Tibial artery (tissue), 4 donors: ENCODE measurements around the gene MKRN2OS.

Experiments
- DNase-seq, 2 donors: peaks; one replicate each; pipeline ENCODE4 v3.0.0-alpha.2; 2019
- H3K27ac ChIP-seq, 2 donors: fragments of 200-600 bp; sonication (generic) in 1 of 2; 1 replicate in 1 of 2; 2 replicates in 1 of 2; pipeline ENCODE4 v1.5.1; 2018 to 2019; ENCODE audit warnings: mild to moderate bottlenecking in 1 of 2
- H3K27me3 ChIP-seq, 2 donors: fragments of 200-600 bp; sonication (generic) in 1 of 2; one replicate each; pipeline versions ENCODE4 v1.5.1 to v1.6.0; 2016 to 2019
- H3K36me3 ChIP-seq, 3 donors: fragments of 200-600 bp; sonication (generic) in 2 of 3; one replicate each; pipeline ENCODE4 v1.5.1; 2016 to 2019; ENCODE audit warnings: mild to moderate bottlenecking in 2 of 3
- H3K4me1 ChIP-seq, 4 donors: fragments of 200-600 bp; sonication (generic) in 2 of 4; 1 replicate in 3 of 4; 2 replicates in 1 of 4; pipeline ENCODE4 v1.5.1; 2016 to 2019
- H3K4me3 ChIP-seq, 2 donors: fragments of 200-600 bp; sonication (generic) in 1 of 2; 1 replicate in 1 of 2; 2 replicates in 1 of 2; pipeline ENCODE4 v1.5.1; 2018 to 2019; ENCODE audit warnings: mild to moderate bottlenecking in 2 of 2
- H3K9me3 ChIP-seq, 3 donors: fragments of 200-600 bp; sonication (generic) in 1 of 3; one replicate each; pipeline ENCODE4 v1.5.1; 2016 to 2019
- CTCF ChIP-seq, 2 experiments: fragments of 200-600 bp in 1 of 2; fragments of 450-650 bp in 1 of 2; IDR thresholded peaks; one replicate each; pipeline ENCODE4 v1.5.1; 2017 to 2019; ENCODE audit warnings: antibody characterized with exemption in 2 of 2, mild to moderate bottlenecking in 1 of 2, moderate library complexity in 1 of 2
- intact Hi-C: fragments of 100-400 bp; cut with DNase I; formaldehyde crosslinking; loops from one replicate; pipeline ENCODE4 v1.15.0; 2023; ENCODE audit warnings: low total_unique reads

Gene MKRN2OS

GRCh38 chr3:12522721-12523120, 22.6 kb downstream of the MKRN2OS start:
- Histone ChIP-seq H3K27me3 (no peaks in the 10 kb centered on the region), H3K36me3 (peaks cover 9 to 50% (median 37%) of the 10 kb centered on the region in 3 donors), H3K27ac (no peak overlapping the region), H3K4me3 (no peak overlapping the region), H3K4me1 (no peaks in the 10 kb centered on the region), H3K9me3 (no peaks in the 10 kb centered on the region)
- intact Hi-C loops, result no loop called here
- TF ChIP-seq CTCF (IDR thresholded peaks at IDR 0.05), result no peak
- no peak for DNase-seq

- peaks cover 9 to 47% (median 27%) of the 10 kb centered on the region in 3 donors for H3K36me3 ChIP-seq
- intact Hi-C loops, result no loop called here
- TF ChIP-seq CTCF (IDR thresholded peaks at IDR 0.05), result no peak
- H3K27ac ChIP-seq, result no peak overlapping the region
- no peaks in the 10 kb centered on the region for H3K9me3 ChIP-seq
- H3K4me1 ChIP-seq, result no peaks in the 10 kb centered on the region
- DNase-seq, result no peak
- no peak overlapping the region for H3K4me3 ChIP-seq
- no peaks in the 10 kb centered on the region for H3K27me3 ChIP-seq
Observed at GRCh38 chr3:12521010-12521409, 24.3 kb downstream of the MKRN2OS start.

GRCh38 chr3:12518261-12519028, 26.9 kb downstream of the MKRN2OS start:
- Histone ChIP-seq H3K36me3 (peaks cover 9 to 41% (median 34%) of the 10 kb centered on the region in 3 donors), H3K27ac (no peak overlapping the region), H3K27me3 (no peaks in the 10 kb centered on the region), H3K9me3 (no peaks in the 10 kb centered on the region), H3K4me3 (no peak overlapping the region), H3K4me1 (no peaks in the 10 kb centered on the region)
- intact Hi-C loops, result no loop called here
- DNase-seq, result no peak
- no peak for TF ChIP-seq CTCF (IDR thresholded peaks at IDR 0.05)

GRCh38 chr3:12516873-12517272, 28.4 kb downstream of the MKRN2OS start:
- intact Hi-C loops, result no loop called here
- Histone ChIP-seq H3K4me3 (no peak overlapping the region), H3K27me3 (no peaks in the 10 kb centered on the region), H3K9me3 (no peaks in the 10 kb centered on the region), H3K36me3 (peaks cover 9 to 43% (median 34%) of the 10 kb centered on the region in 3 donors), H3K27ac (no peak overlapping the region), H3K4me1 (no peaks in the 10 kb centered on the region)
- DNase-seq, result no peak
- no peak for TF ChIP-seq CTCF (IDR thresholded peaks at IDR 0.05)

GRCh38 chr3:12515631-12516030, 29.7 kb downstream of the MKRN2OS start:
- Histone ChIP-seq H3K4me3 (no peak overlapping the region), H3K27ac (no peak overlapping the region), H3K27me3 (no peaks in the 10 kb centered on the region), H3K4me1 (no peaks in the 10 kb centered on the region), H3K9me3 (no peaks in the 10 kb centered on the region), H3K36me3 (peaks cover 0 to 33% (median 23%) of the 10 kb centered on the region in 3 donors)
- DNase-seq, result no peak
- intact Hi-C loops, result no loop called here
- TF ChIP-seq CTCF (IDR thresholded peaks at IDR 0.05), result no peak
